Natural killer cell (primary cell): Measurements from ENCODE around the gene GNAS-AS1. TPM values are rescaled to one million over a fixed set of nuclear protein-coding genes. Genes with fewer than 3 reads are reported as not detected.

Source experiments
- ATAC-seq, 3 donors: fragments of 150-1000 bp in 2 of 3; fragments of 200-7000 bp in 1 of 3; cut with Tn5 transposase; 1 replicate in 1 of 3; 2 replicates in 2 of 3; pipeline ENCODE4 v1.10.0; 2021; ENCODE audit warnings: mild to moderate bottlenecking in 2 of 3, moderate library complexity in 2 of 3
- DNase-seq, 2 donors: peaks; one replicate each; pipeline versions ENCODE4 v3.0.0 to v3.0.0-alpha.2; 2013 to 2021; ENCODE audit warnings: mixed read lengths in 1 of 2
- H3K27ac ChIP-seq: one replicate; pipeline ENCODE4 v1.5.1; 2013; ENCODE audit warnings: mild to moderate bottlenecking, low read length
- H3K27me3 ChIP-seq: one replicate; pipeline ENCODE4 v1.6.1; 2013; ENCODE audit warnings: low read length; ENCODE audit not compliant: control insufficient read depth, insufficient read depth
- H3K36me3 ChIP-seq: one replicate; pipeline ENCODE4 v1.6.1; 2013; ENCODE audit warnings: low read length; ENCODE audit not compliant: control insufficient read depth, insufficient read depth
- H3K4me1 ChIP-seq: one replicate; pipeline ENCODE4 v1.6.1; 2013; ENCODE audit warnings: low read length; ENCODE audit not compliant: control insufficient read depth, insufficient read depth
- H3K4me3 ChIP-seq: one replicate; pipeline ENCODE4 v1.5.1; 2013; ENCODE audit warnings: low read length
- H3K9me3 ChIP-seq: one replicate; pipeline ENCODE4 v1.6.1; 2013; ENCODE audit warnings: low read length; ENCODE audit not compliant: control insufficient read depth, insufficient read depth
- H3K27ac Mint-ChIP-seq, 2 donors: one replicate each; pipeline ENCODE4 v1.8.0; 2022; ENCODE audit warnings: mild to moderate bottlenecking in 2 of 2, mixed read lengths in 2 of 2, moderate library complexity in 1 of 2
- H3K27me3 Mint-ChIP-seq, 2 donors: one replicate each; pipeline ENCODE4 v1.8.0; 2022; ENCODE audit warnings: low read depth in 2 of 2, mixed read lengths in 2 of 2
- H3K36me3 Mint-ChIP-seq: one replicate; pipeline ENCODE4 v1.8.0; 2022; ENCODE audit warnings: mixed read lengths
- H3K4me1 Mint-ChIP-seq, 2 donors: one replicate each; pipeline ENCODE4 v1.8.0; 2022; ENCODE audit warnings: mixed read lengths in 2 of 2
- H3K4me3 Mint-ChIP-seq: one replicate; pipeline ENCODE4 v1.8.0; 2022; ENCODE audit warnings: mild to moderate bottlenecking, moderate library complexity, mixed read lengths
- H3K9me3 Mint-ChIP-seq, 2 donors: one replicate each; pipeline ENCODE4 v1.8.0; 2022; ENCODE audit warnings: mixed read lengths in 2 of 2
- WGBS: methylation state at CpG from one replicate; pipeline ENCODE4 v1.1.7; 2013; ENCODE audit warnings: missing lambda C conversion rate; ENCODE audit not compliant: insufficient coverage; 5-methylcytosine and 5-hydroxymethylcytosine counted together
- intact Hi-C: fragments of 100-400 bp; cut with micrococcal nuclease; formaldehyde crosslinking; loops from one replicate; pipeline ENCODE4 v1.14.2; 2022
- total RNA-seq, 4 donors: library from RNA; stranded (reverse); fragments of 120-200 nt in 1 of 4; gene quantifications; one replicate each; pipeline versions ENCODE4 v1.2.3 to v1.2.4, GENCODE V29; 2013 to 2022
- TF ChIP-seq, protein P1 (sequence below): fragments of 200-600 bp; IDR thresholded peaks from one replicate; pipeline ENCODE4 v1.8.0; 2022; ENCODE audit warnings: antibody characterized with exemption

Gene GNAS-AS1
- total RNA-seq, 3 donors from 2014 or later (not counting 1 experiment from before 2014, with no cell fraction given) = 0.60 to 0.66 TPM; not detected in 1

GRCh38 chr20:58877050-58877975, 26.6 kb upstream of the GNAS-AS1 start:
- no peaks in the 10 kb centered on the region for H3K36me3 ChIP-seq
- H3K9me3 ChIP-seq = no peaks in the 10 kb centered on the region
- no peak for DNase-seq
- no peak overlapping the region for H3K4me3 ChIP-seq
- H3K4me1 ChIP-seq = no peaks in the 10 kb centered on the region
- H3K4me1 Mint-ChIP-seq = no peaks in the 10 kb centered on the region
- no peak for ATAC-seq
- no peaks in the 10 kb centered on the region for H3K9me3 Mint-ChIP-seq
- no peak overlapping the region for H3K27ac Mint-ChIP-seq
- intact Hi-C loops = no loop called here
- H3K36me3 Mint-ChIP-seq = no peaks in the 10 kb centered on the region
- H3K4me3 Mint-ChIP-seq = no peak overlapping the region
- no peaks in the 10 kb centered on the region for H3K27me3 ChIP-seq
- TF ChIP-seq, protein P1, sequence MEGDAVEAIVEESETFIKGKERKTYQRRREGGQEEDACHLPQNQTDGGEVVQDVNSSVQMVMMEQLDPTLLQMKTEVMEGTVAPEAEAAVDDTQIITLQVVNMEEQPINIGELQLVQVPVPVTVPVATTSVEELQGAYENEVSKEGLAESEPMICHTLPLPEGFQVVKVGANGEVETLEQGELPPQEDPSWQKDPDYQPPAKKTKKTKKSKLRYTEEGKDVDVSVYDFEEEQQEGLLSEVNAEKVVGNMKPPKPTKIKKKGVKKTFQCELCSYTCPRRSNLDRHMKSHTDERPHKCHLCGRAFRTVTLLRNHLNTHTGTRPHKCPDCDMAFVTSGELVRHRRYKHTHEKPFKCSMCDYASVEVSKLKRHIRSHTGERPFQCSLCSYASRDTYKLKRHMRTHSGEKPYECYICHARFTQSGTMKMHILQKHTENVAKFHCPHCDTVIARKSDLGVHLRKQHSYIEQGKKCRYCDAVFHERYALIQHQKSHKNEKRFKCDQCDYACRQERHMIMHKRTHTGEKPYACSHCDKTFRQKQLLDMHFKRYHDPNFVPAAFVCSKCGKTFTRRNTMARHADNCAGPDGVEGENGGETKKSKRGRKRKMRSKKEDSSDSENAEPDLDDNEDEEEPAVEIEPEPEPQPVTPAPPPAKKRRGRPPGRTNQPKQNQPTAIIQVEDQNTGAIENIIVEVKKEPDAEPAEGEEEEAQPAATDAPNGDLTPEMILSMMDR = no peak
- no peak overlapping the region for H3K27ac ChIP-seq
- WGBS = 92% methylated on average over 11 of the region's 11 CpGs
- peaks cover 0 to 7% of the 10 kb centered on the region in 2 donors for H3K27me3 Mint-ChIP-seq

- H3K9me3 ChIP-seq = no peaks in the 10 kb centered on the region
- WGBS = 88% methylated on average over 6 of the region's 7 CpGs
- H3K4me3 Mint-ChIP-seq = no peak overlapping the region
- no peak for DNase-seq
- no peak overlapping the region for H3K4me3 ChIP-seq
- H3K36me3 Mint-ChIP-seq = no peaks in the 10 kb centered on the region
- no peak for ATAC-seq
- H3K27ac ChIP-seq = no peak overlapping the region
- H3K27ac Mint-ChIP-seq = no peak overlapping the region
- no peaks in the 10 kb centered on the region for H3K4me1 Mint-ChIP-seq
- no peaks in the 10 kb centered on the region for H3K4me1 ChIP-seq
- intact Hi-C loops = no loop called here
- H3K27me3 ChIP-seq = no peaks in the 10 kb centered on the region
- no peaks in the 10 kb centered on the region for H3K9me3 Mint-ChIP-seq
- H3K36me3 ChIP-seq = no peaks in the 10 kb centered on the region
- H3K27me3 Mint-ChIP-seq = peaks cover 0 to 6% of the 10 kb centered on the region in 2 donors
- TF ChIP-seq, protein P1 = no peak
These were observed 25.7 kb upstream of the GNAS-AS1 start for GRCh38 chr20:58876437-58876836.

DNA sequence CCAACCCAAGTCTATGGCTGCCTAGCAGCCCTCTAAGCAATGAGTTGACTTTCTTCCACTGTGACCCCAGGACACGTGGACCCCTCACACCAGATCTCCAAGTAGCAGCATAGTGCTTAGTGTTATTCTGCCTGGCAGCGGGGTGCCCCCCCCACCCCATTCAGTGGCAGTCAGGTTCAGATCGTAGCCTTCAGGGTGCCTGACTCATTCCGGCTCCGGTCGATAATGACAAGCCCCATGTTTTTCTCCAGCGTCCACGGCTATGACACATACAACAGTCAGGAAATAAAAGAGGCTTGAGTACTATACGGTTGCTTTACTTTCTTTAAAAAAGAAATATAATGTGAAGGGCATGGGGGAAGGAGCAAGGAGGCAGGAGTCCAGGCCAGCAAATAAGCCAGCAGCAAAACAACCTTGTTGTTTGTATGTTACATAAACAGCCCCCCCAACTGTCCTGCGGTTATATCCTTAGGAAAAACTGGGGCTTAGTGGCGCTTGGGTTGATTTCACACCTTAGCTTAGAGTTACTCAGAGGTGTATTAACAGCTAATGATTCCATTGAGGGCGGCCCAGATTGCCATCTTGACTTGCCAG, 24.9 kb upstream of the GNAS-AS1 start:
- H3K27me3 Mint-ChIP-seq = peaks cover 5 to 8% of the 10 kb centered on the region in 2 donors
- no peaks in the 10 kb centered on the region for H3K36me3 Mint-ChIP-seq
- Histone ChIP-seq H3K4me1 (no peaks in the 10 kb centered on the region), H3K27ac (no peak overlapping the region), H3K4me3 (no peak overlapping the region), H3K27me3 (no peaks in the 10 kb centered on the region), H3K36me3 (no peaks in the 10 kb centered on the region), H3K9me3 (no peaks in the 10 kb centered on the region)
- DNase-seq = no peak
- no peak overlapping the region for H3K4me3 Mint-ChIP-seq
- no peak overlapping the region for H3K27ac Mint-ChIP-seq
- intact Hi-C loops = no loop called here
- TF ChIP-seq, protein P1 = no peak
- WGBS = 98% methylated on average over 11 of the region's 12 CpGs
- H3K4me1 Mint-ChIP-seq = peaks cover 0 to 3% of the 10 kb centered on the region in 2 donors
- no peaks in the 10 kb centered on the region for H3K9me3 Mint-ChIP-seq
- ATAC-seq = no peak
